Activated naive CD8-positive, alpha-beta T cell (primary cell): Measurements from ENCODE around the gene POLR3A.

ENCODE experiments used
- H3K27ac Mint-ChIP-seq: one replicate; pipeline ENCODE4 v1.8.0; 2021; ENCODE audit warnings: mixed read lengths
- H3K27me3 Mint-ChIP-seq: one replicate; pipeline ENCODE4 v1.8.0; 2021; ENCODE audit warnings: mixed read lengths
- H3K36me3 Mint-ChIP-seq: one replicate; pipeline ENCODE4 v1.8.0; 2021; ENCODE audit warnings: mixed read lengths
- H3K4me1 Mint-ChIP-seq: one replicate; pipeline ENCODE4 v1.8.0; 2021; ENCODE audit warnings: low read depth, mixed read lengths
- H3K4me3 Mint-ChIP-seq: one replicate; pipeline ENCODE4 v1.8.0; 2021; ENCODE audit warnings: mild to moderate bottlenecking, mixed read lengths
- H3K9me3 Mint-ChIP-seq: one replicate; pipeline ENCODE4 v1.8.0; 2021; ENCODE audit warnings: low read depth, mixed read lengths

The POLR3A gene

GRCh38 chr10:77965294-77965693 is 64.0 kb downstream of the POLR3A start:
- Mint-ChIP-seq H3K4me3 (no peak overlapping the region), H3K27ac (no peak overlapping the region), H3K27me3 (peaks cover 2% of the 10 kb centered on the region), H3K36me3 (no peaks in the 10 kb centered on the region), H3K9me3 (no peaks in the 10 kb centered on the region), H3K4me1 (no peaks in the 10 kb centered on the region)

GRCh38 chr10:77964811-77965210 is 64.5 kb downstream of the POLR3A start:
- H3K36me3 Mint-ChIP-seq, result no peaks in the 10 kb centered on the region
- H3K4me1 Mint-ChIP-seq, result no peaks in the 10 kb centered on the region
- H3K27ac Mint-ChIP-seq, result no peak overlapping the region
- H3K4me3 Mint-ChIP-seq, result no peak overlapping the region
- H3K27me3 Mint-ChIP-seq, result peaks cover 2% of the 10 kb centered on the region
- H3K9me3 Mint-ChIP-seq, result no peaks in the 10 kb centered on the region

DNA sequence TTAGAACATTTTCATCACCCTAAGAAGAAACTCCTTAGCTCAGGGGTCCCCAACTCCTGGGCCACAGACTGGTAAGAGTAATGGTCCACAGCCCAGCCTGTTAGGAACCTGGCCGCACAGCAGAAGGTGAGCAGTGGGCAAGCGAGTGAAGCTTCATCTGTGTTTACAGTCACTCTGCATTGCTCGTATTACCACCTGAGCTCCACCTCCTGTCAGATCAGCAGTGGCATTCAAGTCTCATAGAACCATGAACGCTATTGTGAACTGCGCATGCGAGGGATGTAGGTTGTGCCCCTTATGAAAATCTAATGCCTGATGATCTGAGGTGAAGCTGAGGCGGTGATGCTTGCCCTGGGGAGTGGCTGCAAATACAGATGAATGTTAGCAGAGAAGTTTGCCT is 65.4 kb downstream of the POLR3A start:
- no peak overlapping the region for H3K4me3 Mint-ChIP-seq
- H3K27ac Mint-ChIP-seq, result no peak overlapping the region
- H3K36me3 Mint-ChIP-seq, result no peaks in the 10 kb centered on the region
- no peaks in the 10 kb centered on the region for H3K4me1 Mint-ChIP-seq
- H3K9me3 Mint-ChIP-seq, result no peaks in the 10 kb centered on the region
- H3K27me3 Mint-ChIP-seq, result peaks cover 2% of the 10 kb centered on the region

DNA sequence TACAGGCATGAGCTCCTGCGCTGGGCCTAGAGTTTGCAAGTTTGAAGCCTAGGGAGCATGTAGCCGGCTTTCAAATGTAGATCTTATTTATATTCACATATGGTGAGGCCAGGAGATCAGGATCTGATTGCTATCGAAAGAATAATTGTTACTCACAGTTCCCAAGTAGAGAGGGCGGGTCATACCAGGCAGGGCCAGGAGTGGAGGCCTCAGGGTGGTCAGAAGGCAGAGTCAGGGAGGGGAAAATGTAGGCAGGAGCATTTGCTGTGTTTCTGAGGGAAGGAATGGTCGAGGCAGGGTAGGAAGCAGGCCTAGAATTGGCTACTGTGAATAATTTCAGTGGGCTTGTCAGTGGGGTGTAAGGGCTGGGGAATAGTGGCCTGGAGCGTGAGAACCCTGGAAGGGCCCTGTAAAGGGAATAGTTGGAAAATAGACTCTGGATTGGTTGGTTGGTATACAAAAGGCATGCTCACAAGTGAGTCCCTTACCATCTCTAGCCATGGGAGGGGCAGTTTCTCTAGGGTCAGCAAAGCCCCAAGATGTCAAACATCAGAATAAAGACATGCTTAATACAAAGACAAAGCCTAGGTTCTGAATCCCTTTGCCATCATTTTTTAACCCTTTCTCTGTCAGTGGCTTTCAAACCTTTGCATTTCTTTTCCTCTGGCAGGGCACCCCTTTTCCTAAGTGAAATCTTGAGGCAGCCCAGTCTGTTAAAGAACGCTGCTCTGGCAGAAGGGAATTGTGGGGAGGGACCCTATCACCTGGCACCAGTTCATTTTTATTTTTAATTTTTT is 66.8 kb downstream of the POLR3A start:
- H3K4me3 Mint-ChIP-seq, result no peak overlapping the region
- peaks cover 2% of the 10 kb centered on the region for H3K27me3 Mint-ChIP-seq
- H3K4me1 Mint-ChIP-seq, result no peaks in the 10 kb centered on the region
- H3K36me3 Mint-ChIP-seq, result no peaks in the 10 kb centered on the region
- H3K9me3 Mint-ChIP-seq, result no peaks in the 10 kb centered on the region
- H3K27ac Mint-ChIP-seq, result no peak overlapping the region

DNA sequence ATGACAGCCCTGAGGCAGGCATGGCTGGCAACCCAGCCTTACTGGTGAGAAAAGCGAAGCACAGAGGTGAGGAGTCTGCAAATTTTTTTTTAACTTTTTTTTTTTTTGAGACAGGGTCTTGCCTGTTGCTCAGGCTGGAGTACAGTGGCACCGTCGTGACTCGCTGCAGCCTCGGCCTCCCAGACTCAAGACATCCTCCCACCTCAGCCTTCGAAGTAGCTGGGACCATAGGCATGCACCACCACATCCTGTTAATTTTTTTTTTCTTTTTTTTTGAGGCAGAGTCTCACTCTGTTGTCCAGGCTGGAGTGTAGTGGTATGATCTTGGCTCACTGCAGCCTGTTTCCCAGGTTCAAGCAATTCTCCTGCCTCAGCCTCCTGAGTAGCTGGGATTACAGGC is 67.6 kb downstream of the POLR3A start:
- Mint-ChIP-seq H3K36me3 (no peaks in the 10 kb centered on the region), H3K27ac (no peak overlapping the region), H3K27me3 (peaks cover 2% of the 10 kb centered on the region), H3K4me1 (no peaks in the 10 kb centered on the region), H3K9me3 (no peaks in the 10 kb centered on the region), H3K4me3 (no peak overlapping the region)

GRCh38 chr10:77960829-77961329 is 68.4 kb downstream of the POLR3A start:
- H3K9me3 Mint-ChIP-seq, result no peaks in the 10 kb centered on the region
- H3K27ac Mint-ChIP-seq, result no peak overlapping the region
- H3K36me3 Mint-ChIP-seq, result no peaks in the 10 kb centered on the region
- no peak overlapping the region for H3K4me3 Mint-ChIP-seq
- peaks cover 2% of the 10 kb centered on the region for H3K27me3 Mint-ChIP-seq
- no peaks in the 10 kb centered on the region for H3K4me1 Mint-ChIP-seq

DNA sequence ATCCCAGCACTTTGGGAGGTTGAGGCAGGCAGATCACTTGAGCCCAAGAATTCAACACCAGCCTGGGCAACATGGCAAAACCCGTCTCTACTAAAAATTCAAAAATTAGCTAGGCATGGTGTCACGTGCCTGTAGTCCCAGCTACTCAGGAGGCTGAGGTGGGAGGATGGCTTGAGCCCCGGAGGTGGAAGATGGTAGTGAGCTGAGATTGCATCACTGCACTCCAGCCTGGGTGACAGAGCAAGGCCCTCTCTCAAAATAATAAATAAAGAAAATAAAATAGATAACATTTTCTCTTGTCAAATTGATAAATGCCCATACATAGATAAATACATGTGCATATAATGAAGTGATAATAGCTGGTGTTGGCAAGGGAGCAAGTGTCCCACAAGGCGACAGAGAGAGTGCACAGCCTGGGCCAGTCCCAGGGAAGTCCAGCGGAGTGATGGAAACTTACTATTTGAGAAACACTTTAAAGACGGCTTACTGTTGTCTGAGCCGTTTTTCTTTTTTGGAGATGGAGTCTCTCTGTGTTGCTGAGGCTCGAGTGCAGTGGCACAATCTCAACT is 69.3 kb downstream of the POLR3A start:
- peaks cover 2% of the 10 kb centered on the region for H3K27me3 Mint-ChIP-seq
- H3K4me3 Mint-ChIP-seq, result no peak overlapping the region
- H3K9me3 Mint-ChIP-seq, result no peaks in the 10 kb centered on the region
- H3K27ac Mint-ChIP-seq, result no peak overlapping the region
- no peaks in the 10 kb centered on the region for H3K36me3 Mint-ChIP-seq
- no peaks in the 10 kb centered on the region for H3K4me1 Mint-ChIP-seq

DNA sequence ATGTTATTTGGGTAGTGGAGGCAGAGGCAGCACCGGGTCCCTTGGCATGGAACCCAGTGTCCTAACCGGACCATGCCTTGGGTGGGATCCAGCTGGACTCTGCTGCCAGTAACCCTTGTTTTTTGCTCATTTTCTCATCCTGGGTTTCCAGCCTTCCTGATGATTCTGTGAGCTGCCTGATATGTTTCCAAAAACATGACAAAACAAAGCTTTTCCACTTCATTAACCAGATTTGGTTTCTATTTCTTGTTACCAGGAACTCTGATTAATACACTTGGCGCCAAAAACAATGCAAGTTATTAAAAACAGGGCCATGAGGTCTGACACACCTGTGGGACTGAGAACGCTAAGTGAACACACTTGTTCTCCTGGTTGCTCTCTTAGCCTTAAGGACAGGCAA is 69.9 kb downstream of the POLR3A start:
- H3K27me3 Mint-ChIP-seq, result peaks cover 2% of the 10 kb centered on the region
- H3K4me1 Mint-ChIP-seq, result no peaks in the 10 kb centered on the region
- H3K4me3 Mint-ChIP-seq, result no peak overlapping the region
- no peaks in the 10 kb centered on the region for H3K36me3 Mint-ChIP-seq
- H3K9me3 Mint-ChIP-seq, result no peaks in the 10 kb centered on the region
- no peak overlapping the region for H3K27ac Mint-ChIP-seq

DNA sequence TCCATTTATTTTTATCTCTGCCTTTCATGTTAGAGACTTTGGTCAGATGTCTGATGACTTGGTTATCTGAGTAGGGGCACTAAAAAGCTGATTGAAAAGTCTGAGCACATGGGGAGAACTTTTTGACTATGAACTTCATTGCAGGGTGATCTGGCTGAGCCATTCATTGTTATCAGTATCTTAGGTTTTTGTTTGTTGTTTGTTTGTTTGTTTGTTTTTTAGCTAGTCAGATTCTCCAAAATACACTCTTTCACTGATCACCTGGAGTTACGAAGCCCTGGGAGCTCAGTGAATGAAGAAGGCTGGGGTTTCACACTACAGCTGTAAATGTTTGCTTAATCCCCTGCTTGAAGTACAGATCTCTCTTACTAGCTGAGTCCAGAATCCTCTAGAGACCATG is 74.2 kb downstream of the POLR3A start:
- H3K27ac Mint-ChIP-seq, result no peak overlapping the region
- peaks cover 1% of the 10 kb centered on the region for H3K27me3 Mint-ChIP-seq
- H3K36me3 Mint-ChIP-seq, result peaks cover 3% of the 10 kb centered on the region
- no peak overlapping the region for H3K4me3 Mint-ChIP-seq
- no peaks in the 10 kb centered on the region for H3K4me1 Mint-ChIP-seq
- H3K9me3 Mint-ChIP-seq, result peaks cover 5% of the 10 kb centered on the region

DNA sequence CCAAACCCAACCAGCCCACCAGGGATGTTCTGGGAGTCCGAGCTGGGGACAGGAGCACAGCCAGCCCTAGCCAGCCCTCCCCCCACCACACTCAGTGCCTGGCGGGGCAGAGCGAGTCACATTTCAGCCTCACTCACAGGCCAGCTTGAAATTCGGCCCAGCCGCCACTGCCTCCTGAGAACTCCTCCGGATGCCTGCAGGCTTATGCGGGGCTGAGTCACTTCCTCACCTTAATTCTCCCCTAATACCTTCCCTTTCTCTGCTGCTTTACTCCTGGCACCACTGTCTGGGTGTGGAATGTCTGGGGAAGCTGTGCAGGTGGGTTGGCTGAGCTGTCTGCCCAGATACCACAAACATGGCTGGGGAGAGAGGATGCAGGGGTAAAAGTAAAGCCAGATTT is 80.1 kb downstream of the POLR3A start:
- Mint-ChIP-seq H3K9me3 (peaks cover 5% of the 10 kb centered on the region), H3K27me3 (peaks cover 15% of the 10 kb centered on the region), H3K4me1 (no peaks in the 10 kb centered on the region), H3K36me3 (peaks cover 8% of the 10 kb centered on the region), H3K27ac (no peak overlapping the region), H3K4me3 (no peak overlapping the region)

DNA sequence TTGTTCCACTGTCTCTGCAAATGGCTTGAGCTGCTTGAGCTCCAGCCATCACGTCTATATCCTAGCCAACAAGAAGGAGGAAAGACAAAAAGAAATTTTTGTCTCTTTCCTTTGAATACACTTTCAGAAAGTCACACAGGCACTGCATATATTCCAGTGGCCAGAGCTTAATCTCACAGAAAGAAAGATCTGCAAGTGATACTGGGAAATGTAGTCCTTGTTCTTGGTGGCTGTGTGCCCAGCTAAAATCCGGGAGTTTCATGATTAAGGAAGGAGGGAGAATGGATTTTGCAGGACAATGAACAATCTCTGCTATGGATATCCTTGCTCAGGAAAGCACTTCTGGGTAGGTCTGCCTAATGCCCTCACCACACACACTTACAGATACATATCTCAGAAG is 83.2 kb downstream of the POLR3A start:
- Mint-ChIP-seq H3K27ac (no peak overlapping the region), H3K4me3 (no peak overlapping the region), H3K27me3 (peaks cover 20% of the 10 kb centered on the region), H3K36me3 (peaks cover 8% of the 10 kb centered on the region), H3K9me3 (peaks cover 5% of the 10 kb centered on the region), H3K4me1 (no peaks in the 10 kb centered on the region)

DNA sequence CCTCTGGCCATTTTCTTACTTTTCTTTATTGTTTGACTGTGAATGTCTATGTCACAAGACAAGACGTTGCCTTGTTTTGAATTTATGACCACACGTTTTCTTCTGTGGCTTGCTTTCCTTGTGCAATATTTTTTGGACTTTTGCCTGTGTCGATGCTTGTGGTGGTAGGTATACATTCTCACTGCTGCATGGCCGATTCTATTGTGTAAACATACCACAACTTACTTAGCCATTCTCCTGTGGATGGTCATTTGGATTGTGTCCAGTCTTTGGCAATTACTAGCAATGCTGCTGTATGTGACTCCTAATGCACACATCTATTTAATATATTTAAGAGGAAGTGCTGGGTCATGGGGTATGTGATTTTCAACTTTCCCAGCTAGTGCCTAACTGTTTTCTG is 84.8 kb downstream of the POLR3A start:
- H3K4me3 Mint-ChIP-seq, result no peak overlapping the region
- H3K4me1 Mint-ChIP-seq, result no peaks in the 10 kb centered on the region
- H3K27ac Mint-ChIP-seq, result no peak overlapping the region
- H3K27me3 Mint-ChIP-seq, result peaks cover 19% of the 10 kb centered on the region
- peaks cover 2% of the 10 kb centered on the region for H3K36me3 Mint-ChIP-seq
- no peaks in the 10 kb centered on the region for H3K9me3 Mint-ChIP-seq

GRCh38 chr10:77943121-77943901 is 86.0 kb downstream of the POLR3A start:
- Mint-ChIP-seq H3K9me3 (no peaks in the 10 kb centered on the region), H3K27me3 (peaks cover 14% of the 10 kb centered on the region), H3K36me3 (no peaks in the 10 kb centered on the region), H3K27ac (no peak overlapping the region), H3K4me3 (no peak overlapping the region), H3K4me1 (no peaks in the 10 kb centered on the region)

DNA sequence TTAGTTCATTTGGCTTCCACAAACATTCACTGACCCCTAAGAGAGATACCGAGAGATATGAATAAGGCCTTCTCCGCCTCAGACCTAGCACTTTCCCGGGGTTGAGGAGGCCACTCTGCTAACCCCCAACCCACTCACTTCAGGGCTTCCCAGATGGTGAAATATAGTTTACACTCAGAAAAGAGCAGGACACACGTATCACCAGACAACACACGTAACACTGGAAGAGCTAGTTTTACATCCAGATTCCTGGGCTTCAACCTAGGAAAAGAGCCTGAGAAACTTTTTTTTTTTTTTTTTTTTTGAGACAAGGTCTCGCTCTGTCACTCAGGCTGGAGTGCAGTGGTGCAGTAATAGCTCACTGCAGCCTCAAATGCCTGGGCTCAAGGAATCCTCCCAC is 87.5 kb downstream of the POLR3A start:
- Mint-ChIP-seq H3K27ac (no peak overlapping the region), H3K4me1 (no peaks in the 10 kb centered on the region), H3K36me3 (no peaks in the 10 kb centered on the region), H3K4me3 (no peak overlapping the region), H3K9me3 (no peaks in the 10 kb centered on the region), H3K27me3 (peaks cover 14% of the 10 kb centered on the region)

DNA sequence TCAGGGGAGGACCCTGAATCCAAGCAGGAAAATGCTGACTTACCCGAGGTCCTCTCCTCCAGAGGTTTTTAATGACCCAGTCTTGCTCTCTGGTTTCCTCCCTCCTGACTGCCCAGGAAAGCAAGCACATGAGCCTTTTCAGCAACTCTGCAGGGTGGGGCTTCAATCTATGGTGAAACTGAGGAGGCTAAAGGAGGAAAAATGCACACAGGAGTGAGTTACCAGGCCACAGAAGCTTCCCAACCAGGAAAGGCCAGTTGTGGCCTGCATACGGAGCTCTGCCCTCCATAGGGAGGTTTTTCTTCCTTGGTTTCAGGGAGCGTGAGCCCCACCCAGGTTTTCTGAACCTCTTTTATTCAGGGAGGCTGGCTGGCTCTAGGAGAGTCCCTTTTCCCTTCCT is 88.7 kb downstream of the POLR3A start:
- H3K9me3 Mint-ChIP-seq, result no peaks in the 10 kb centered on the region
- no peaks in the 10 kb centered on the region for H3K4me1 Mint-ChIP-seq
- H3K27me3 Mint-ChIP-seq, result peaks cover 10% of the 10 kb centered on the region
- H3K4me3 Mint-ChIP-seq, result no peak overlapping the region
- H3K36me3 Mint-ChIP-seq, result no peaks in the 10 kb centered on the region
- no peak overlapping the region for H3K27ac Mint-ChIP-seq
